GM18907 (cell line): ENCODE data around the gene VWCE.

Source experiments
- ATAC-seq: cut with Tn5 transposase; IDR thresholded peaks from one replicate; pipeline ENCODE4 v1.9.1; 2021; ENCODE audit warnings: mild to moderate bottlenecking, moderate library complexity; ENCODE audit not compliant: unreplicated experiment

The VWCE gene

DNA sequence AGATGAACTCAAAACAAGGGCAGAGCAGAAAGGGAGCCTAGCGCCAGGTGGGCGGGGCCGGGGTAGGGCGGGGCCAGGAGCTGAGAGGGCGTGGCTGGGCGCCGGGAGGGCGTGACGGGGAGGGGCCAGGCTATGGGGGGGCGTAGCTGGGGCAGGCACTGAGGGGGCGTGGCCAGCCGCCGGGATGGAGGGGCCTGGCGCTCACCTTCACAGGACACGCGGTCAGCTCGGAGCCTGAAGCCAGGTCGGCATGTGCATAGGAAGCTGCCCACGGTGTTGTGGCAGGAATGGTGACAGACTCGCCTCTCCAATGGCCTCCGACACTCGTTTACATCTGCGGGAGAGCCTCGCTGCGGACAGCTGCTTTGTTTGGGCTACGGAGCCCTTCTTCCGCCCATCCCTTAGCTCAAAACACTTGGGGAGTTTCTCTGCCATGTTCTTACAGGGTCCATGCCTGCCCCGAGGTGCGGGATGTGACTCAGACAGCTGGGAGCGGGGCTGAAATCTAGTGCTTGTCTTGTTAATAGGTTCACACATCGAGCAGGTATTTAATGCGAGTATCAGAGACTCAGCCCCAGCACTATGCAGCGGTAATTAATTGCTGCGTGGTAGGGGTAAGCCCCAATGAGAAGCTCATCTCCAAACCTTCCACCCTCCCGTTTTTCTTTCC lies 13.4 kb downstream of the VWCE start:
- ATAC-seq, result no peak

DNA sequence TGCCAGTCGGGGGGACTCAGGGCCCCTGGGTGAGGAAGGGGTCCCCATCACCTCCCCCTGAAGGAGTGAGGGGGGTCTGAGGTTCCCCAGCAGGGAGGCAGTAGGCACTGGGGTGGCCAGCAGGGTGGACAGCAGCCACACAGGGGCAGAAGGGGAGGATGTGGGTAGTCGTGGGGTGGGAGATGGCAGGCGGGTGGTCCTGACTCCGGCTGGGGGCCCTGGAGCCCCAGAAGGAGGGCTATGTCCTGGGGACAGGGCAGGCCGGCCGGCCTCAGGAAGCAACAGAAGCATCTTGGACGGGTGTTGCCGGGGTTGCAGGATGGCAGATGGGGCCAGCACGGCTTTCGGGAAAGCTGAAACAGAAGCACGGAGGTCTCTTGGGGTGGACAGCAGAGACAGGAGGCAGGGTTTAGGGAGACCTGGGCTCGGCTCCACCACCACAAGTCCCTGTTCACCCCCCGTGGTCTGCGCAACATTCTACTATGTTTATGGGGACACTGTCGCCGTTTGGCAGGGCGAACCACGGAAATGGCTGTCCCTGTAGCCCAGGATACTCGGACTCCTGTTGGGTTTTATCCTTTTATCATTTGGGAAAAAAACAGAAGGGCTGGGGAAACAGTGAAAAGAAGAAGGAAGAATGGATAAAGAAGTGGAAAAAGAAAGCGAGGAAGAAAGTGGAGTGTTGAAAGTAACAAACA lies 14.1 kb downstream of the VWCE start:
- no peak for ATAC-seq

DNA sequence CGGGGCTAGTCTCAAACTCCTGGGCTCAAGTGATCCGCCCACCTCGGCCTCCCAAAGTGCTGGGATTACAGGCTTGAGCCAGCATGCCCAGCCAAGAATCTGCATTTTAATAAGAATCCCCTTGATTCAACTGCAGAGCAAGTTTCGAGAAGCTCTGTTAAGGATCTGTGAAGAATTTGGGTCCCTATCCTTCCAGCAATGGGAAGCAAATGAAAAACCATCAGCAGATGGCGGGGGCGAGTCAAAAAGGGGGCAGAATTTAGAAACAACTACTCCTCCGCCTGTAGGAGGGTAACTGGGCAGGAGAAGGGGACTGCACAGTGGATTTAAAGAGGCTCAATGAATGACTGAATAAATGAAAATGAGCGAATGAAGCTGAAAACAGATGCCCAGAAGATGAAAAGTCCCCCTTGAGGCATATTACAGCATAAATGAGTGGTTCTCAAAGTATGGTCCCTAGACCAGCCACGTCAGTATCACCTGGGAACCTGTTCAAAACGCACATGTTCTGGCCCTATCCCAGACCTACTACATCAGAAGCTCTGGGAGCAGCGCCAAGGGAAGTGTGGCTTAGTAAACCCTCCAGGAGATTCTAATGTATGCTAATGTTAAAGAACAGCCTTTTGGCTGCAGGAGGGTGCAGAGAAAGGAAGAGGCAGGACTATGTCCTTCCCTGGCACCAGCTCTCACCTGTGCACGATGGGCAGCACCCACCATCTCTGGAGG lies 15.0 kb downstream of the VWCE start:
- no peak for ATAC-seq

DNA sequence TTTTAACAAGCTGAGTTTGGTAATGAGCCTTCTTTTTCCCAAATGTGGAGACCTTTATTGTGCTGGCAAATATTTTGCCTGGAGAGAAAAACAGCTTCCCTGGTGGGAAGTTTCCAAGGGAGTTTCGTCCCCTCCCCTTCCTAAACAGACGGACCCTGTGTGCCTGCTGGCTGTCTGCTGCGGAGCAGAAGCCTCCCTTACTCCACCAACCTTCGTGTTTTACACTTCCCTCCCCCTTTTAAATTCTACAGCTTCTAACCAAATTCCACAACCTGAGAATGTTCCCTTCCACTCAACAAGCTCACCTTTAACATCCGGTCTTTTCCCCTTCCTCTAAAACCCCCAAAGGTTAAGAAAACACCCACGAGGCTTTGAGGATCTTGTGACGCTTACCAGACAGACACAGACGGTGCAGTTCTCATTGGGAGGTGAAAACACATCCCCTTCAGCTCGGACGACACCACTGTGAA lies 17.1 kb downstream of the VWCE start:
- ATAC-seq, result no peak

DNA sequence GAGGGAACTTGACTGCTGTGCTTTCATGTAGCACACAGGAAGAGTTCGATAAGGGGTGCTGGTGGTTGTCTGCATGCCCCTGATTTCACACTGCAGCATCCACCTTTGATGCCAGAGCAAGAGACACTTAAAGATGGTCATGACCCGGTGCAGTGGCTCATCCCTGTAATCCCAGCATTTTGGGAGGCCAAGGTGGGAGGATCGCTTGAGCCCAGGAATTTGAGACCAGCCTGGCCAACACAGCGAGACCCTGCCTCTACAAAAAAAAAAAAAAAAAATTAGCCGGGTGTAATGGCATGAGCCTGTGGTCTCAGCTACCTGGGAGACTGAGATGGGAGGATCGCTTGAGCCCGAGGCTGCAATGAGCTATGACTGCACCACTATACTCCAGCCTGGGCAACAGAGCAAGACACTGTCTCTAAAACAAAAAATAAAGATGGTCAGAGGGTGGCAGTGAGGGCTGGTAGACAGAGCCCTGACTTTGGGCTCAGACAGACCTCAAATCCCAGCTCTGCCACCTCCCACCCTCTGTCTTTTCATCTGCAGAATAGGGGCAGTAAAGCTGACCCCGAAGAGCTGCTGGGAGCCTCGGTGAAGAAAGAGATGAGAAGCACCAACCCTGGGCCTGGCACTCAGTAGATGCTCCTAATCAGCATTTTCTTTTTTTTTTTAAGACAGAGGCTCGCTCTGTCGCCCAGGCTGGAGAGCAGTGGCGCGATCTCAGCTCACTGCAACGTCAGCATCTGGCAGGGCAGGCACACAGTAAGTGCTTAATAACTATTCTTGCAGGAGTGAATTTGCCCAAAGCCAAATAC lies 17.7 kb downstream of the VWCE start:
- no peak for ATAC-seq

DNA sequence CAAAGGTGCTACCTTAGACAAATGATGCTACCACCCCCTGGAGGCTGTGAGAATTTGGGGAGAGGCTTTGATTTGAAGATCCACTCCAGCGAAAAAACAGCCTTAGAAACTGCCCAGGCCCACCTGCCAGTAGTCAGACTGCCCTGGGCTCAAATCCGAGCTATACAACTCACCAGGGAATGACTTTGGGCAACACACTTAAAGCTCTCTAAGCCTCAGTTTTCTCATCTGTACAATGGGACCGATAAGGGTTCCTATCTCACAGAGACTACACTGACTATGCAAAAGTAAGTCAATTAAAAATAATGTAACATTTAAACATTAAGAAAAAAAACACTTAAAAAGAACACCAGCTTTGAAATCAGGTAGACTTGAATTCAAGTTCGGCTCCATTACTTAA lies 19.9 kb downstream of the VWCE start:
- ATAC-seq, result no peak

DNA sequence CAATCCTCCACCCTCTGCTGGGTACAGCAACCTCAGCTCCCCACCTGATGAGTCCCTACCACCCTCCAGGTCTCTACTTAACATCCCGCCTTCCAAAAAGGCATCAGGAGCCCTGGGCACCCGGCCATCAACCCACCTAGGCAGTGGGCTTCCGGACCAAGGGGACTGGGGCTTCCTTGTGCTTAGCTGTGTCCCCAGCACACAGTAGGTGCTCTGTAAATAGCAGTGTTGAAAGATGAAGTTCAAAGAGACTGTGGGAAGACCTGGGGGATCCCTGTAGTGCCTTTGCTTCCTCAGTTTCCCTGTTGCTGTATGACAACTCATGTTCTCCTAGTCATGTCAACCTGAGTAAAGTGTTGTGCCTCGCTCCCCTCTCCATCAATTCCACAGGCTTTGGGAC lies 21.0 kb downstream of the VWCE start:
- no peak for ATAC-seq

DNA sequence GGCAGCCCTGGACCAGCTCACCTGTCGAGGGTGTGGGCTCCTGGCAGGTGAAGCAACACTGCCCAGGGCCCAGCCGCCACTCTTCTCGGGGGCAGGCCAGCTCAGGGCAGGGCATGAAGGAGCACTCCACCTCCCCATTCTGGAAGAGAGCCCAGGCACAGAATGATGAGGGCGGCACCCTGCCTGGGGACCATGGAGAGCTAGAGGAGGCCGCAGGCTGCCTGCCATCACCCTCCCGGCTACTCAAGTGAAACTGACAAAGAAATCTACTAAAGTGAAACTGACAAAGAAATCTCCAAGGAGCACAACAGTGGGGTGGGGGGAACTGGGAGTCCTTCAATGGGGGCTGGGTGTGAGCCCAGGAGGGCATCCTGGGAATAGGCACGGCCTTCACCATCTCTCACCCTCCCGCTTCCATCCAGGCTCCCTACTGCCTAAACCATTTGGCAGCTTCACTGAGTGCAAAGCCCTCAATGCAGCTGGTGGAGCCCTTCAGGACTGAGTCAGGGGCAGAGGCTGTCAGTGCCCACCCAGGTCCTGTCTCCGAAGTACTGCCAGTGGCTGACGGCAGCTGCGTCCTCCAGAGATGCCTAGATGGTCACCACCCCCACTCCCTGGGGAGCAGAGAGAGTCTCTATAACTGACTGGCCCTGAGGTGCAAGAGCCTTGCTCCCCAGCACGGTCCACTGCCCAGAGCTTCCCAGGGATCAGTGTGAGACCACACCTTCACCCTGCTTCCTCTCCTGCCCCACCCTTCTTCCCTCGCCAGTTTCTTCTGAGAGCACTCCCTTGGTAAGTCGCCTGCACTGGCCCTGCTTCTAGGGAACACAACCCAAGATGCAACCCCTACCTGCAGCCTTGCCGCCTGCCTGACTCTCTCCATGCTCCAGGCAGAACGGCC lies 21.7 kb downstream of the VWCE start:
- ATAC-seq, result no peak

DNA sequence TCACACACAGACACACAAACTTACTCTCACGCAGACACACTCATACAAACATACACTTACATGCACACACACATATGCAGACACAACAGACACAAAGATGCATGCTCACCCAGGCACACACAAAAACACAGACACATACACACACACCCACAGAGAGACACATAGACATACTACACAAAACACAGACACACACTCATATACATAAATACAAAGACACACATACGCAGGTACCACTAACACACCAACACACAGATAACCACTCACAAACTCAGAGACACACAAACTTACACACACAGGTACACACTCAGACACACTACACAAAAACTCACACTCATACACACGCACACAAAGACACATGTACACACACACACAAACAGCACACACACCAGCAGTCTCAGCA lies 22.4 kb downstream of the VWCE start:
- ATAC-seq, result no peak

DNA sequence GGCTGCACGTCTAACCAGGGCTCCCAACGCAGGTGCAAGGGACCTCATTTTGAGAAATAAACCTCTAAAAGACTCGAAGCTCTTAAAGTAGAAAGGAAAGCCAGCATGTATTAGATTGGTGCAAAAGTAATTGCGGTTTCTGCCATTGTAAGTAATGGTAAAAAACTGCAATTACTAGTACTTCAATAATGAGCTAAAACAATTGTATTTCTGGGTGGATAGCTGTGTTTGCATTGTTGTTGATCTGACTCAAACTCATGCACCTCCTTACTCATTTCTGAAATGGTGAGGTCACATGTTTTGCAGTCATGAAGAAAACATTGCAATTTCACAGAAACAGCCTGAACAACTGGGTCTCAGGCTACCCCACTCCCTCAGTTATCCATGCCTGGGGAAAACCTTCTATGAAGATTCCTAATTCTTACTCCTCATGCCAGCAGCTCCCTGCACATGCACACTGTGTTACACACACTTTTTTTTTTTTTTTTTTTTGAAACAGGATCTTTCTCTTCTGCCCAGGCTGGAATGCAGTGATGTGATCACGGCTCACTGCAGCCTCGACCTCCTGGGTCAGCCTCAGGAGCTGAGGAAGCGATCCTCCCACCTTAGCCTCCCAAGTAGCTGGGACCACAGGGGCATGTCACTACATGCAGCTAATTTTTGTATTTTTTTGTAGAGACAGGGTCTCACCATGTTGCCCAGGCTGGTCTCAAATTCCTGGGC lies 24.6 kb downstream of the VWCE start:
- no peak for ATAC-seq

DNA sequence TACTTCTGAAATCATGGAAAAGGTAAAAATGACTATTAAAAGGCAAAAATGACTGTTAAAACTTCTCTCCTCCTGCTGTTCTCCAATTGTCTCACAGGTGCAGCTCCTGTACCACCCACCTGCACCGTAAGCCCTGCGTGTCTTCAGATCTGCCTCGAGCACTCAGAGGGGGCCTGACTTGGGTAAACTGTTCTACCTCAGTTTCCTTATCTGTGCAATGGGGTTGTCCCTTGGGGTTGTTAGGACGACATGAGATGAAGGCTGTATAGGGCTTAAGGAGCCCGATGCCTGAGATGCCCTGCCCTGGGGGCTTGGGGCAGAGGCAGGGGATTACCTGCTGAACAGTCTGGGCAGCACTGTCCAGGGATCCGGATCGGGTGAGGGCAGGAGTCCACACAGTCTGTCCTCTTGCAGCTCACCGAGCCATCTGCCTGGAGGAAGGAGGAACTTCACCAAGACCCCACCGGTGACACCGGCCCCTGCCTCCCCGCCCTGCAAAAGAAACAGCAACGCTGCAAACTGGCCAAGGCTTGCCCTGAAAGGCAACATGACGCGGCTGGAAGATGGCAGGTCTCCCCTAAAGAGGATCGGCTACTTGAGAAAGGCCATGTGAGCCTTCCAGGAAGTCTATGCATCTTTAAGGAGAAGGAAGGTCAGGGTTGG lies 26.4 kb downstream of the VWCE start:
- ATAC-seq, result no peak

DNA sequence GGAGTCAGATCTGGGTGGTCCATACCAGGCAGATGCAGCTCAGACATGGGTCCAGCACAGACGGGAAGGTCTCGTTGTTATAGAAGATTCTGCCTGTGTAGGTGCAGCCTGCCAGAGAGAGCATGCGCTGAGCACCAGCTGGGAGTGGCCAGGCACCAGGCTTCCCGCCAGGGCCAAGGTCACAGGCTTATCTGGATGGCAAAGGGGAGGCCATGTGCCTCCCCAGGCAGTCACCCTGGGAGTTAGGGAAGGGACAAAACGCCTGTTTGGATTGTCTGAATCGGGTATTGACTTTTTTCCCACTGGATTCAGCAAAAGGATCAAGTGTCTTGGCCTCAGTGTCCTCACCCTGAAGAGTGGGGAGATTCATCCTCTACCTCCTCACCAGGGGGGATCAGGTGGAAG lies 27.7 kb downstream of the VWCE start:
- ATAC-seq, result no peak

DNA sequence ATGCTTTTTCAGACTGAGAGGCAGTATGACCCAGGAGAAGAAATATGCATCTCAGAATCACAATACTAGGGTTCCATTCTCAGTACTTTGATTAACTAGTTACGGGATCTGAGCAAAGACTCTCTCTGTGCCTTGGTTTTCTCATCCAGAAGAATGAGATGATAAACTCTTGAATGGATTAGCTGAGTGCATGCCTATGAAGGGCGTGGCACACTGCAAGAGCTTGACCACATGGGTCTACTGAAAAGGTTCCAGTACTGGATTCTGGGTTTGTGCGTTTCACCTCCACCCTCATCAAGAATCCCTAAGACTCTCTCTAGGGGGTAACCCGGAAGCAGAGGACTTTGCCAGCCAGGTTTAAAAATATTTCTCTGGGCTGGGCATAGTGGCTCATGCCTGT lies 28.5 kb downstream of the VWCE start:
- no peak for ATAC-seq

DNA sequence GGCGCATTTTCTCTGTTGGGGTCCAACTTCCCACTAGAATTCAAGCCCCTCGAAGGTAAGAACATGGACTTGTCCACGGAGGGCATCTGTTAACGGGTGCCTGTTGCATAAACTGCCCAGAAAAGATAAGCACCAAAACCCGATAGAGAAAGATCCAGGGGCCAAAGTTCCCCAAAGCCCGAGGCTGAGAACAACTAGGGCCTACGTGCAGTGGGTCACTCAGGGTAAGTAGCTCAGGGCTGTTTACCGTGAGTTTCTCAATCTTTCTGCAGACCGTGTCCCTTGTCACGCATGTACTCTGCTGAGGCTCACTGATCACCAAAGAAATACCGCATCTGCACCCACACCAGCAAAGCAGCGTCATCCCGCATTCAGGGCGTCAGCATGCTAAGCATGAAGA lies 29.8 kb downstream of the VWCE start:
- ATAC-seq, result no peak

DNA sequence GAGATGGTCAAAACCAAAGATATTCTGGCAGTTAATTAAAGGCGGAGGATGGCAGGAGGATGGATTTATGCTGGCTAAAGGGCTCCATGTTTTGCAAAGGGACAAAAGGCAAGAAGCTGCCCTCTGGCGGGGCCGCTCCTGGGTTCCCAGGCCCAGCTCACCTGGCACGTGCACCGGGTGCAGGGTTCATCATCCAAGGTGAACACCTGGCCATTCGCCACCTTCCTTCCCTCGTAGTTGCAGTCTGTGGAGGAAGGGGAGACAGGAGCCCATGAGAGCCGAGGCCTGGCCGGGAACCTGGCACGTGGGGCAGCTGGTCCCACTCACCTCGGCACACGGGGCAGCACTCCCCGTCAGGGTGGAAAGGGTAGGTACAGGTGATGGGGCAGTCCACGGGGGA lies 30.3 kb downstream of the VWCE start:
- ATAC-seq, result no peak

DNA sequence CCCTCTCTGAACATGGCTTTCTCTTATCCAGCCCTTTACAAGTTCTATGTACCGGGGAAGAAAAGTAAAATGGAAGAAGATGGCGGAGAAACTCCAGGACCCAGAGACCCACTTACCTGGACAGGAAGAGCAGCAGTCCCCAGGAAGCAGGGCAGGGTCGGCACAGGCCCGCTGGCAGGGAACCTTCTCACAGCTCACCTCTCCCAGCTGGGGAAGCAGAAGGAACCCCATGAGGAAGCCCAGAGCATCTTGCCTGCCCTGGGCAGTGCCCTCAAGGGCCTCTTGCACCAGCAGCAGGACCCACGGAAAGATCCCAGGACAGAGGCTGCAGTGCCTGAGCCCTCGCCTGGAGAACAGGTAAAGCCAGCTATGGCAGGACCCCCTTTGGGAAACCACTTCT lies 30.7 kb downstream of the VWCE start:
- ATAC-seq, result no peak

DNA sequence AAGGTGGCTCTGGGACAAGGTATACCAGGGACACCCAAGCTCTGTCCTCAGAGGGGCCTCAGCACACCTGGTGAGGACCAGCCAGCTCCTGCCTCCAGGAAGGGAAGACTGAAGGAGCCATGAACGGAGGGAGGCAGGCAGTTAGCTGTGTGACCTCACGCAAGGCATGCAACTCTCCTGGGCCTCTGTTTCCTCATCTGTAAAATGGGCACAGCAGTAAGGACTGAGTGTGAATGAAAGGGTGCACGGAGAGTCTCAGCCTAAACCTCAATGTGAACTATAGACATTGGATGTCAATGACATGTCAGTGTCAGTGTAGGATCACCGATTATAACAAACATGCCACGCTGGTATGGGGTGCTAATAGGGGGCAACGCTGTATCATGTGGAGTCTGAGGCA lies 35.8 kb downstream of the VWCE start:
- no peak for ATAC-seq

DNA sequence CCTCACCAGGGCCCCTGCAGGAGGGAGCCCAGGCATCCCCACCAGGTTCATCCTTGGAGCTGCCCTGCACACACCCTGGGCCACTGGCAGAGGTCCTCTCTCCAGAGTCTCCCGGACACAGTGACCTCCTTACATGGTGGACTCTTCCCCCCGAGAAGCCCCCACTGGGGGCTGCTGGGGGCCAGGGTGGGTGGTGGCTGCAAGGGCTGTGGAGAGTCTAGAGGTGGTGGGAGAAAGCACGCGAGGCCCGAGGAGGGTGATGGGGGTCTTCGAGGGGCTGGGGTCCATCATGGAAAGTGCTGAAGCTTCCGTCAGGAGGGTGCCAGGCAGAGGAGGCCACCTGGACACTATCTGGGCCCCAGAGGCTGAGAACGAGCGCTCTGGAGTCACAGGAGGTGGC lies 36.6 kb downstream of the VWCE start:
- ATAC-seq, result no peak
